Measurements from ENCODE around the gene ERC2.

ERC2 gene

DNA sequence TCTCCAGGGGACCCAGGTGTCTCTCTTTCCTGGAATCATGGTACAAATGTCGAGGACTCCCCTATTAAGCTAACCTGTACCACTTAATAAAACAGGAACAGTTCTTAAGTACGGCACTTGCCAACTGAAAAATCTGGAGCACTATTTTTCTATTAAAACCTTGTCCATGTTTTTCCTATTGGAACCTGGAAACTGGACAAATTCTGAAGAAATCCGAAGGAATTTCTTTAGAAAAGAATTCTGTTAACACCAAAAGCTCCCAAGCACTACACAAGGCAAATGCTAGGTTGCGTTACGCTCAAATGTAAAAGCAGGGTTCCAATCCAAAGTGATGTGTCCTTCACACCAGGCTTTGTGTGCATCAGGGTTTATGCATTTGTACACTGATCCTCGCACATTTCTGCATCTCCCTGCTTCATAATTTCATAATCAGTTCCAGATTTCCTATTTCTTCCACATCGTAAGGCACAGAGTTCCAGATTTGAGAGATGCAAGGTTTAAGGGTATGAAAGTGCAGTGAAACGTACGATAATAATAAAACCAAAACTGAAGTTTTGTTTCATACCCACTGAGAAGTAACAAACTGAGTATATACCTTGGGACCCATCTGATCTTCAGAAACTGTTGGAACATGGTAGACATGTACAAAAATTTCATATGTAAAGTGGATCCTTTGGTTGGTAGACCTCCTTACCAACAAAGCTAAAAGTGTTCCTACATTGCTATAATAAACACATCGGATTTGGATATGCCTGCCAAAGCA lies 849.0 kb downstream of the ERC2 start:
- H3K4me3 ChIP-seq (ENCODE audit: low read depth, low read length), result no peak overlapping the region
- TF ChIP-seq, protein P1, sequence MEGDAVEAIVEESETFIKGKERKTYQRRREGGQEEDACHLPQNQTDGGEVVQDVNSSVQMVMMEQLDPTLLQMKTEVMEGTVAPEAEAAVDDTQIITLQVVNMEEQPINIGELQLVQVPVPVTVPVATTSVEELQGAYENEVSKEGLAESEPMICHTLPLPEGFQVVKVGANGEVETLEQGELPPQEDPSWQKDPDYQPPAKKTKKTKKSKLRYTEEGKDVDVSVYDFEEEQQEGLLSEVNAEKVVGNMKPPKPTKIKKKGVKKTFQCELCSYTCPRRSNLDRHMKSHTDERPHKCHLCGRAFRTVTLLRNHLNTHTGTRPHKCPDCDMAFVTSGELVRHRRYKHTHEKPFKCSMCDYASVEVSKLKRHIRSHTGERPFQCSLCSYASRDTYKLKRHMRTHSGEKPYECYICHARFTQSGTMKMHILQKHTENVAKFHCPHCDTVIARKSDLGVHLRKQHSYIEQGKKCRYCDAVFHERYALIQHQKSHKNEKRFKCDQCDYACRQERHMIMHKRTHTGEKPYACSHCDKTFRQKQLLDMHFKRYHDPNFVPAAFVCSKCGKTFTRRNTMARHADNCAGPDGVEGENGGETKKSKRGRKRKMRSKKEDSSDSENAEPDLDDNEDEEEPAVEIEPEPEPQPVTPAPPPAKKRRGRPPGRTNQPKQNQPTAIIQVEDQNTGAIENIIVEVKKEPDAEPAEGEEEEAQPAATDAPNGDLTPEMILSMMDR (IDR thresholded peaks at IDR 0.05; ENCODE audit: low read depth, low read length), result no peak

DNA sequence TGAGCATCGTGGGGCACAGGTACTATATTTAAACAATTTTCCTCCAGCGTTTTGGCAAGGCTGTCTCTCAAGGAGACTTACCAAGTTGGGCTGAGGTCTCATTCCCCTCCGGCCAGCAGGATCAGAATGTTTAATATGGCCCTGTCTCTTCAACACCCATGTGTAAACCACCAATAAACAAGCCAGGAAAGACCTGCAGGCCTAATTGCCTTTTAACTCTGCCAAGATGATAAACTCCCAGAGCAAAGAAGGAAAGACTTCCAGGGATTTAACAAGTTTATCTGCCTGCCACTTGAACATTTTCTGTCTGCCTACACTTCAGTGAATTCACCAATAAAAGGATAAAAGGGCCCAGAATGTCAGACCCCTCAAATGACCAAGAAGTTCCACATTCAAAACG lies 850.9 kb downstream of the ERC2 start:
- TF ChIP-seq, protein P1 (IDR thresholded peaks at IDR 0.05; ENCODE audit: low read depth, low read length), result no peak
- H3K4me3 ChIP-seq (ENCODE audit: low read depth, low read length), result no peak overlapping the region

DNA sequence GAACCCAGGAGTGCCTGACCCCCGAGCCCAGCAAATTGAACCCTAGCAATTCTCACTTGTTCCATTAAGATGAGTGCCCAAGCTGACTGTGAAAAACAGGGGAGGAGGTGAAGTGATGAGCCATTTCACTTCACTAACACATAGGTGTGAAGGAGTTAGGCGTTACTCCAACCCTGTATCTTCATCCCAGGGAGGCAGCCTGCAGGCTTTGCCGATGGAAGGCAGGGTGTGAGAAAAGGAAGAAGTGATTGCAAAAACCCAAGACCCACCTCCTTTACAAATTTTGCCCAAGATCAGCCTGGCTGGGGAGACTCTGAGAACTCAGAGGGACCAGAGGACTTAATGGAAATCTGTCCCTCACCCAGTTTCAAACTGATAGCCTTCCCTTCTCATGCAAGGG lies 851.5 kb downstream of the ERC2 start:
- TF ChIP-seq, protein P1 (IDR thresholded peaks at IDR 0.05; ENCODE audit: low read depth, low read length), result no peak
- no peak overlapping the region for H3K4me3 ChIP-seq (ENCODE audit: low read depth, low read length)

DNA sequence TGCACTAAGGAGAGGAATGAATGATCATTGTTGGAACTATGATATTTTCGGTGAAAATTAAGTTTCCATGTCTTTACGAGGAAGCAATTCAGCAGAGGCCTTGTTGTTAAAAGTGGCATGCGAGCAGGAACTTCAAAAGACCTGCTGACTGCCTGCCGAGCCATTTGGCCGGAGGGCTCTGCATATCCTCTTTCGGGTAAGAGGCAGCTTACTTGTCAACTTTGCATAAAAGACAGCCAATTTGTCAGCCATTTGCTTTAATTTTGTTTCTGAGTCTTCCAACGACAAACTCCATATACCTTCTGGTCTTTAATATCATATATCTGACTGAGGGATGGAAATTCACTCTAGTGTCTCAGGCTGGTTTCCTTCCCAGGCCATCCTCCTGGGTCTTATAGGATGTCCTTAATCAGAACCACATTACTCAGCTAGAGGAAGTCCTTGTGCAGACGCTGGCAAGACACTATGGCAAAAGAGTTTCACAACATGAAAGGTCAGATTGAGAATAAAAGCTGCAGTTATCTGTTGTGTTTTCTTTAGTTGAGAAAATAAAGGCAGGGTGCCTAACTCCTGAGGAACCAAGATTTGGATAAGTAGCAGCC lies 852.5 kb downstream of the ERC2 start:
- no peak overlapping the region for H3K4me3 ChIP-seq (ENCODE audit: low read depth, low read length)
- TF ChIP-seq, protein P1 (IDR thresholded peaks at IDR 0.05; ENCODE audit: low read depth, low read length), result no peak

DNA sequence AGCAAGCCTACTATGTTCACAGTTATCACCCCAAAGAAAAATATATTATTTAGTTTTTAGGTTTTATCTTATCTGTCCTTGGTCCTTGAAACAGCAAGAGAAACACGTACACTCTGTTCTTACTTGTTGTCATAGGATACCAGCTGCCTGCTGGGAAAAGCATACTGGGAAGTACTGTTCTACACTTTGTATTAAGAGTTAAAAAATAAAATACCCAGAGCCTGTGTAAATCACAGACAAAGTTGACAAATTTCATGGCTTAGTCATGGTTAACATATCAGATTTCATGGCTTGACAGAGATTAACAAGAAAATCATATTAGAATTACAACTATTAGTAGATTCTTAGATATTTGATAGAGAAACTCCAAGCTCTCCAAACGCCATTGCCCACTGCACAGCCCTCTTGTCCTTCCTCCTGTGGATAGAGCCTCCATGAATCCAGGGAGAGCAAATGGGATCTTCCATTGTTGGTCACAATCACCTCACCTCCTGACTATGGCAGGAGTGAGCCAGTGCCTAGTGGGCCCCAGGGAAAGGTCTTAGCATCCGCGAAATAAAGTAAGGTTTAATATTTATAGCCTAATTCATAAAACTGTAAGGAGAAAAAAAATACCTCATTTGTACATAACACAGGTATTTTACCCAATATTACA lies 853.1 kb downstream of the ERC2 start:
- H3K4me3 ChIP-seq (ENCODE audit: low read depth, low read length), result no peak overlapping the region
- TF ChIP-seq, protein P1 (IDR thresholded peaks at IDR 0.05; ENCODE audit: low read depth, low read length), result no peak

DNA sequence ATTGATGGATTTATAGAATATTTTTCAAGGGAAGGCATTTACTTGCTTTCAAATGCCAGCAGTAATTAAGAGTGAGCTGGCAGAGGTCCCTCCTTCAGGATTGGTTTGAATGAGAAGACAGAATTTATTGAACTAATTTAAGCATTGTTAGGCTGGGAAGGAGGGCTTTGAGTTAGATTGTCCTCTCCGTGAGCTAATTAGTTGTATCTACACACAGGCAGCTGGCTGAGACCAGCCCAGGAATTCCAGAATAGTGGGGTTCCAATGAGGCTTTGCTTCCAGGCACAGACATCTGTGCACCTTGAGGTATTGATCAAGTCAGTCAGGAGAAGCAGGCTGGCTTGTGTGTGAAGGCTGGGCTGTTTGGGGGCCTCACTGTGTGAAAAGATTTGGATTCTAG lies 857.1 kb downstream of the ERC2 start:
- no peak overlapping the region for H3K4me3 ChIP-seq (ENCODE audit: low read depth, low read length)
- TF ChIP-seq, protein P1 (IDR thresholded peaks at IDR 0.05; ENCODE audit: low read depth, low read length), result no peak

Measured in WI38 (cell line).